A549 (cell line): ENCODE results near the gene DCTD. TPM values are rescaled to one million over a fixed set of nuclear protein-coding genes. Genes with fewer than 3 reads are reported as not detected.

Experiments used
- ATAC-seq, 2 experiments: fragments of 200-7000 bp in 1 of 2; fragments of >200 bp in 1 of 2; cut with Nextera tagmentation in 1 of 2; cut with Tn5 transposase in 1 of 2; 3 replicates each; pipeline versions ENCODE4 v1.8.0 to v1.9.1; 2018 to 2020; ENCODE audit warnings: mild to moderate bottlenecking in 1 of 2, moderate library complexity in 1 of 2
- CTCF ChIA-PET: fragments of 300-600 bp; sonication (Branson Sonifier 250); formaldehyde crosslinking; extraction: SDS; loops from one replicate; lab custom pipeline; 2021; ENCODE audit warnings: antibody characterized with exemption, inconsistent platforms; lab: Yijun Ruan, JAX
- POLR2A ChIA-PET: fragments of 350-600 bp; formaldehyde crosslinking; extraction: SDS; loops from one replicate; lab custom pipeline; 2021; ENCODE audit warnings: antibody characterized with exemption, inconsistent platforms; lab: Yijun Ruan, JAX
- DNase-seq, 2 experiments: peaks; one replicate each; pipeline versions ENCODE4 v3.0.0 to v3.0.0-alpha.2; 2011 to 2016; ENCODE audit warnings: low read depth in 1 of 2, low spot score in 1 of 2
- FAIRE-seq: peaks from 2 replicates; lab custom pipeline; 2011; peaks lifted over from hg19 to GRCh38; lab: Jason Lieb, UNC
- H3K27ac ChIP-seq, 2 experiments: fragments of >200 bp; sonication (Bioruptor Twin); formaldehyde crosslinking; 3 replicates each; pipeline ENCODE4 v1.5.1; 2016 to 2017
- H3K4me1 ChIP-seq: fragments of >200 bp; sonication (Bioruptor Twin); formaldehyde crosslinking; 3 replicates; pipeline ENCODE4 v1.6.1; 2016
- H3K4me2 ChIP-seq: fragments of >200 bp; sonication (Bioruptor Twin); formaldehyde crosslinking; 3 replicates; pipeline ENCODE4 v1.6.1; 2016
- H3K4me3 ChIP-seq: fragments of >200 bp; sonication (Bioruptor Twin); formaldehyde crosslinking; 3 replicates; pipeline ENCODE4 v1.5.1; 2016
- H3K9me3 ChIP-seq: fragments of >200 bp; sonication (Bioruptor Twin); formaldehyde crosslinking; 3 replicates; pipeline ENCODE4 v1.6.1; 2016
- CBX2 ChIP-seq: fragments of 200-600 bp; sonication (generic); IDR thresholded peaks from 2 replicates; pipeline ENCODE4 v1.6.1; 2016; ENCODE audit warnings: low read depth, mild to moderate bottlenecking, borderline replicate concordance
- CHD2 ChIP-seq: fragments of 150-350 bp; IDR thresholded peaks from 2 replicates; pipeline ENCODE4 v1.6.1; 2014; ENCODE audit warnings: low read length; ENCODE audit not compliant: partially characterized antibody
- EHF ChIP-seq: fragments of 250-450 bp; sonication (Bioruptor Pico); IDR thresholded peaks from 2 replicates; pipeline ENCODE4 v1.5.0; 2020; ENCODE audit warnings: mild to moderate bottlenecking
- EHMT2 ChIP-seq: fragments of 200-600 bp; sonication (generic); IDR thresholded peaks from 2 replicates; pipeline ENCODE4 v1.6.1; 2016; ENCODE audit warnings: antibody characterized with exemption, low read depth, mild to moderate bottlenecking, moderate library complexity
- ELK1 ChIP-seq: fragments of 150-350 bp; IDR thresholded peaks from 2 replicates; pipeline ENCODE4 v1.6.1; 2014; ENCODE audit warnings: low read depth, mild to moderate bottlenecking, low read length
- ESRRA ChIP-seq: fragments of 150-350 bp; IDR thresholded peaks from 2 replicates; pipeline ENCODE4 v1.6.1; 2014; ENCODE audit warnings: mild to moderate bottlenecking, low read length, borderline replicate concordance
- FOSL2 ChIP-seq, 2 experiments: fragments of 450-650 bp in 1 of 2; fragments of >200 bp in 1 of 2; sonication (Bioruptor Twin) in 1 of 2; formaldehyde crosslinking; IDR thresholded peaks; 2 replicates each; pipeline versions ENCODE4 v1.5.0 to v1.6.1; 2016 to 2020; ENCODE audit warnings: mild to moderate bottlenecking in 1 of 2, moderate library complexity in 1 of 2
- FOXS1 ChIP-seq: fragments of 250-450 bp; sonication (Bioruptor Pico); IDR thresholded peaks from 2 replicates; pipeline ENCODE4 v1.5.0; 2020; ENCODE audit warnings: mild to moderate bottlenecking, moderate library complexity
- GATA3 ChIP-seq: IDR thresholded peaks from 2 replicates; pipeline ENCODE4 v1.6.1; 2012; ENCODE audit warnings: borderline replicate concordance
- HDAC2 ChIP-seq: fragments of 200-600 bp; sonication (generic); IDR thresholded peaks from 2 replicates; pipeline ENCODE4 v1.6.1; 2016
- HEYL ChIP-seq: fragments of 250-450 bp; sonication (Bioruptor Pico); IDR thresholded peaks from 2 replicates; pipeline ENCODE4 v1.8.0; 2021; ENCODE audit warnings: mild to moderate bottlenecking, moderate library complexity
- HOXA7 ChIP-seq: fragments of 250-450 bp; sonication (Bioruptor Pico); IDR thresholded peaks from 2 replicates; pipeline ENCODE4 v1.5.0; 2020; ENCODE audit warnings: mild to moderate bottlenecking, moderate library complexity
- HOXB13 ChIP-seq: fragments of 250-450 bp; sonication (Bioruptor Pico); IDR thresholded peaks from 2 replicates; pipeline ENCODE4 v1.5.0; 2020; ENCODE audit warnings: low read depth, mild to moderate bottlenecking, moderate library complexity
- JUN ChIP-seq, 2 experiments: fragments of >200 bp; sonication (Bioruptor Twin); formaldehyde crosslinking; IDR thresholded peaks; 2 replicates in 1 of 2; 3 replicates in 1 of 2; pipeline ENCODE4 v1.6.1; 2016 to 2017
- KDM1A ChIP-seq: fragments of 200-600 bp; sonication (generic); IDR thresholded peaks from 2 replicates; pipeline ENCODE4 v1.6.1; 2016; ENCODE audit warnings: low read depth, mild to moderate bottlenecking
- MAFK ChIP-seq: fragments of 450-650 bp; IDR thresholded peaks from 2 replicates; pipeline ENCODE4 v1.6.1; 2014; ENCODE audit not compliant: partially characterized antibody
- MYC ChIP-seq: IDR thresholded peaks from 2 replicates; pipeline ENCODE4 v1.6.1; 2012; ENCODE audit warnings: mild to moderate bottlenecking, inconsistent platforms, low read length, improper control_type of control experiment, borderline replicate concordance
- NPAS2 ChIP-seq: fragments of 250-450 bp; sonication (Bioruptor Pico); IDR thresholded peaks from 2 replicates; pipeline ENCODE4 v1.8.0; 2022; ENCODE audit warnings: mild to moderate bottlenecking, moderate library complexity, borderline replicate concordance
- NR3C1 ChIP-seq: fragments of >200 bp; sonication (Bioruptor Twin); formaldehyde crosslinking; IDR thresholded peaks from 3 replicates; pipeline ENCODE4 v1.6.1; 2017
- POLR2A ChIP-seq: IDR thresholded peaks from 2 replicates; pipeline ENCODE4 v1.6.1; 2012; ENCODE audit warnings: mild to moderate bottlenecking, low read length
- POLR2AphosphoS2 ChIP-seq: conservative IDR thresholded peaks from 2 replicates; pipeline ENCODE4 v1.6.1; 2012; ENCODE audit warnings: low read length, improper control_type of control experiment, inconsistent platforms
- RAD21 ChIP-seq, 2 experiments: fragments of >200 bp in 1 of 2; sonication (Bioruptor Twin) in 1 of 2; formaldehyde crosslinking in 1 of 2; IDR thresholded peaks in 1 of 2; conservative IDR thresholded peaks in 1 of 2; 2 replicates in 1 of 2; 3 replicates in 1 of 2; pipeline ENCODE4 v1.6.1; 2012 to 2018; ENCODE audit warnings: inconsistent platforms in 1 of 2
- RCOR1 ChIP-seq: fragments of 150-350 bp; IDR thresholded peaks from 2 replicates; pipeline ENCODE4 v1.6.1; 2014; ENCODE audit warnings: antibody characterized with exemption, low read length, low read depth
- SMC3 ChIP-seq: fragments of >200 bp; sonication (Bioruptor Twin); formaldehyde crosslinking; IDR thresholded peaks from 3 replicates; pipeline ENCODE4 v1.6.1; 2018; ENCODE audit warnings: inconsistent platforms
- SREBF2 ChIP-seq: fragments of 450-650 bp; IDR thresholded peaks from 2 replicates; pipeline ENCODE4 v1.6.1; 2014; ENCODE audit warnings: mild to moderate bottlenecking, moderate library complexity
- TP53 ChIP-seq: fragments of 250-450 bp; sonication (Bioruptor Pico); IDR thresholded peaks from 2 replicates; pipeline ENCODE4 v1.5.0; 2021; ENCODE audit warnings: mild to moderate bottlenecking, moderate library complexity
- USF2 ChIP-seq: fragments of 450-650 bp; IDR thresholded peaks from 2 replicates; pipeline ENCODE4 v1.6.1; 2014; ENCODE audit warnings: antibody characterized with exemption
- WGBS: methylation state at CpG from one replicate; pipeline ENCODE4 v1.1.6; 2017; ENCODE audit errors: missing lambda C conversion rate; 5-methylcytosine and 5-hydroxymethylcytosine counted together
- polyA plus RNA-seq, 4 experiments: library from polyadenylated mRNA; depleted of rRNA in 3 of 4; stranded (reverse); fragments of >200 nt; fragmentation: RNase III in 1 of 4; extraction: RNeasy Plus Mini Kit Qiagen cat#74134 plus additional on column Dnase treatment in 1 of 4; gene quantifications; 2 replicates in 3 of 4; 3 replicates in 1 of 4; pipeline ENCODE4 v1.2.3, GENCODE V29; 2011 to 2017
- TF ChIP-seq, protein P1 (sequence below): fragments of 250-450 bp; sonication (Bioruptor Pico); IDR thresholded peaks from 2 replicates; pipeline ENCODE4 v1.5.0; 2021; ENCODE audit warnings: mild to moderate bottlenecking, moderate library complexity, borderline replicate concordance
- TF ChIP-seq, protein P2 (sequence below): fragments of 250-450 bp; sonication (Bioruptor Pico); IDR thresholded peaks from 2 replicates; pipeline ENCODE4 v1.5.0; 2020; ENCODE audit warnings: low read depth, mild to moderate bottlenecking, moderate library complexity
- TF ChIP-seq, protein P3 (sequence below): IDR thresholded peaks from 2 replicates; pipeline ENCODE4 v1.6.1; 2012

The DCTD gene
- polyA plus RNA-seq, 2 of the 4 experiments (the other 2 are of a cell fraction): 74.4 to 112 TPM

DNA sequence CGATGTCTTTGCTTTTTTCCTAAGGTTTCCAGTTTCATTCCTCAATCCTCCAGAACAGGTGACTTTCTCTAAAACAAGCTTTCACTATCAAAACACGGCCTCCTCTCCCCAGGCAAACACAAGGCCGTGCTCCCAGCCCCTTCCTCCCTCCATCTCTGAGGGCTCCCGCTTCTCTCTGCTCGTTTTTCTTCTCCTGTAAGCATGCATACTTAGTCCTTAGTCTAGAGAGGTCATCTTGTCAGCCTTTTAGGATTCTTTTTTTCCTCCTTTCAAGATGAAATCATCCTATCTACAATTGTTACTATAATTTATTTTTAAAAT is 18.7 kb downstream of the DCTD start (continued):
- TF ChIP-seq EHMT2 (no peak), MYC (no peak), POLR2AphosphoS2 (no peak), CHD2 (no peak), NR3C1 (no peak), RAD21 (conservative IDR thresholded peaks at IDR 0.05 in 1 of 2, IDR thresholded peaks at IDR 0.05 in 1 of 2) (no peak), HDAC2 (no peak), JUN (IDR thresholded peaks at IDR 0.05) (no peak), MAFK (no peak)

DNA sequence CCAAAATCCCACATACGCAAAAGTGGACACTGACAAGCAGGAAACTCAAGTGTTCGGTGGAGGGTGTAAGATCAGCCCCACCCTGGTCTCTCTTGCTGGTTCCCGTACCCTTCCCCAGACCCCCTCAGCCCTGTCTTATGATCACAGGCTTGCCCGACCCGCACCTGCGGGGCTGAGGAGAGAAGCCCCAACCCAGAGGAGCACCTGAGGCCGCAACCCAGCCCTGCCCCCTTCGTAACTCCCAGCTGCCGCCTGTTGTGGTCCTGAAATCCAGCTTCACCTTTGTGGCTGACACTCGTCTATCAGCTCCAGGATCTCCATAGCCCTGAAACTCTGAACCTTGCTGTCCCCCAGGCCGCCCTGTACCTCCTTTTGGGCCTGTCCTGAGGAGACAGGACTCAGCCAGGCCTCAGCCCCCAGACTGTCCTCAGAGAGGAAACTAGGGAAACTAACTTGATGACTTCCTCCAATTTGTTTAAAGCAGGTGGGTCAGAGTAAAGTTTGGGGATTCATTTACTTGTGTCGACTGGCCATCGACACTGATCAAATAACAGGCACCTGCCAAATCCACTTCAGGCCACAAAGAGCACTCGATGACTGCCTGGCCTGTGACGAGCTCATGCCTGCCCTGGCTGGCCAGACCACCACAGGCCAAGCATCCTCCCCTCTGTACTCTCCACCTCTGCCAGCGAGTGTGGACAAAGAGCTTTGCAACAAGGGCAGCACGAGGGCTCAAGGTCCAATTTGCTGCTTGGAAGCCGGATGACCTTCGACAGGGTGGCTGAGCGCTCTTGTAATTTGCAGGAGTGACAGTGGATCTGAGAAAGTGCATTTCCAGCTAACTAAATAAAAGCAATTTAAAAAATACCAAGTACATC is 19.3 kb downstream of the DCTD start:
- DNase-seq (no peak), FAIRE-seq (no peak), ATAC-seq (no peak)
- Histone ChIP-seq H3K4me3 (no peak overlapping the region), H3K27ac (no peak overlapping the region), H3K9me3 (no peaks in the 10 kb centered on the region), H3K4me2 (no peak overlapping the region), H3K4me1 (0 out of 3 replicates have a peak, but pooled peaks cover 3% of the 10 kb centered on the region)
- ChIA-PET CTCF (interaction anchor here (0.9 to 1.1 kb wide), 3 partner anchors 10 to 28 kb away, joined by 3 to 4 read pairs (median 3); no protein-coding TSS in a partner anchor), POLR2A (no interaction called here)
- 91% methylated on average over 17 of the region's 20 CpGs for WGBS
- no peak for TF ChIP-seq CBX2
- no peak for TF ChIP-seq EHF (CRISPR knock-in tag)
- no peak for TF ChIP-seq RCOR1
- no peak for TF ChIP-seq ESRRA
- TF ChIP-seq KDM1A: no peak
- no peak for TF ChIP-seq EHMT2
- no peak for TF ChIP-seq ELK1
- no peak for TF ChIP-seq HOXB13 (CRISPR knock-in tag)
- TF ChIP-seq HOXA7 (CRISPR knock-in tag): no peak
- no peak for TF ChIP-seq SMC3
- no peak for TF ChIP-seq HEYL (CRISPR knock-in tag)
- TF ChIP-seq MAFK: no peak
- no peak for TF ChIP-seq GATA3
- TF ChIP-seq FOXS1 (CRISPR knock-in tag): no peak
- TF ChIP-seq HDAC2: no peak

- FAIRE-seq (no peak), ATAC-seq (no peak), DNase-seq (no peak)
- Histone ChIP-seq H3K9me3 (no peaks in the 10 kb centered on the region), H3K4me3 (no peak overlapping the region), H3K4me1 (0 out of 3 replicates have a peak, but pooled peaks cover 3% of the 10 kb centered on the region), H3K4me2 (no peak overlapping the region), H3K27ac (no peak overlapping the region)
- CTCF ChIA-PET: no interaction called here
- 79% methylated on average over 8 of the region's 8 CpGs for WGBS
- POLR2A ChIA-PET: no interaction called here
- TF ChIP-seq KDM1A (no peak), RCOR1 (no peak), FOXS1 (CRISPR knock-in tag) (no peak), ESRRA (no peak), CHD2 (no peak), EHMT2 (no peak), HEYL (CRISPR knock-in tag) (no peak), FOSL2 (IDR thresholded peaks at IDR 0.05) (no peak), FOSL2 (CRISPR knock-in tag; IDR thresholded peaks at IDR 0.05) (no peak), MYC (no peak), MAFK (no peak), POLR2AphosphoS2 (no peak), SREBF2 (no peak), USF2 (no peak), TP53 (CRISPR knock-in tag) (no peak), NPAS2 (CRISPR knock-in tag) (no peak), POLR2A (no peak)
- TF ChIP-seq, protein P1, sequence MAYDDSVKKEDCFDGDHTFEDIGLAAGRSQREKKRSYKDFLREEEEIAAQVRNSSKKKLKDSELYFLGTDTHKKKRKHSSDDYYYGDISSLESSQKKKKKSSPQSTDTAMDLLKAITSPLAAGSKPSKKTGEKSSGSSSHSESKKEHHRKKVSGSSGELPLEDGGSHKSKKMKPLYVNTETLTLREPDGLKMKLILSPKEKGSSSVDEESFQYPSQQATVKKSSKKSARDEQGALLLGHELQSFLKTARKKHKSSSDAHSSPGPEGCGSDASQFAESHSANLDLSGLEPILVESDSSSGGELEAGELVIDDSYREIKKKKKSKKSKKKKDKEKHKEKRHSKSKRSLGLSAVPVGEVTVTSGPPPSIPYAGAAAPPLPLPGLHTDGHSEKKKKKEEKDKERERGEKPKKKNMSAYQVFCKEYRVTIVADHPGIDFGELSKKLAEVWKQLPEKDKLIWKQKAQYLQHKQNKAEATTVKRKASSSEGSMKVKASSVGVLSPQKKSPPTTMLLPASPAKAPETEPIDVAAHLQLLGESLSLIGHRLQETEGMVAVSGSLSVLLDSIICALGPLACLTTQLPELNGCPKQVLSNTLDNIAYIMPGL (CRISPR knock-in tag): no peak
- TF ChIP-seq, protein P2, sequence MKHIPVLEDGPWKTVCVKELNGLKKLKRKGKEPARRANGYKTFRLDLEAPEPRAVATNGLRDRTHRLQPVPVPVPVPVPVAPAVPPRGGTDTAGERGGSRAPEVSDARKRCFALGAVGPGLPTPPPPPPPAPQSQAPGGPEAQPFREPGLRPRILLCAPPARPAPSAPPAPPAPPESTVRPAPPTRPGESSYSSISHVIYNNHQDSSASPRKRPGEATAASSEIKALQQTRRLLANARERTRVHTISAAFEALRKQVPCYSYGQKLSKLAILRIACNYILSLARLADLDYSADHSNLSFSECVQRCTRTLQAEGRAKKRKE (CRISPR knock-in tag): no peak
- TF ChIP-seq, protein P3, sequence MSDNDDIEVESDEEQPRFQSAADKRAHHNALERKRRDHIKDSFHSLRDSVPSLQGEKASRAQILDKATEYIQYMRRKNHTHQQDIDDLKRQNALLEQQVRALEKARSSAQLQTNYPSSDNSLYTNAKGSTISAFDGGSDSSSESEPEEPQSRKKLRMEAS: no peak
These were observed 20.8 kb downstream of the DCTD start for GRCh38 chr4:182896421-182896820.
